ENCODE measurements around the gene STARD9. TPM values are rescaled to one million over a fixed set of nuclear protein-coding genes. Genes with fewer than 3 reads are reported as not detected.
"Not testable (repeated sequence)": the region's sequence is repeated elsewhere in the genome, so short reads cannot be mapped to it uniquely, and the experiment has no call there.

STARD9 gene
- total RNA-seq, 1 experiment from 2014 or later: 0.70 TPM

GRCh38 chr15:42590619-42591237 lies 15.3 kb downstream of the STARD9 start:
- no peak for DNase-seq (ENCODE audit: low spot score)

- peak; percentile 51 for DNase-seq (ENCODE audit: low spot score)
These were observed 16.0 kb downstream of the STARD9 start for GRCh38 chr15:42591238-42591934.

GRCh38 chr15:42592716-42593115 lies 17.3 kb downstream of the STARD9 start:
- DNase-seq (ENCODE audit: low spot score): no peak

- no peak for DNase-seq (ENCODE audit: low spot score)
These were observed 17.7 kb downstream of the STARD9 start for GRCh38 chr15:42593143-42593542.

- no peak for DNase-seq (ENCODE audit: low spot score)
These were observed 18.7 kb downstream of the STARD9 start for GRCh38 chr15:42594095-42594494.

GRCh38 chr15:42595626-42596240 lies 20.3 kb downstream of the STARD9 start:
- no peak for DNase-seq (ENCODE audit: low spot score)

- not testable (repeated sequence) for DNase-seq (ENCODE audit: low spot score)
These were observed 25.9 kb downstream of the STARD9 start for GRCh38 chr15:42601316-42601715.

- no peak for DNase-seq (ENCODE audit: low spot score)
These were observed 27.1 kb downstream of the STARD9 start for GRCh38 chr15:42602501-42602900.

- no peak for DNase-seq (ENCODE audit: low spot score)
These were observed 28.6 kb downstream of the STARD9 start for GRCh38 chr15:42603978-42604377.

- DNase-seq (ENCODE audit: low spot score): no peak
These were observed 29.7 kb downstream of the STARD9 start for GRCh38 chr15:42604894-42605744.

GRCh38 chr15:42605796-42606195 lies 30.4 kb downstream of the STARD9 start:
- DNase-seq (ENCODE audit: low spot score): no peak

GRCh38 chr15:42608110-42608531 lies 32.7 kb downstream of the STARD9 start:
- peak; percentile 84 for DNase-seq (ENCODE audit: low spot score)

GRCh38 chr15:42608752-42609488 lies 33.5 kb downstream of the STARD9 start:
- DNase-seq (ENCODE audit: low spot score): no peak

GRCh38 chr15:42611532-42611931 lies 36.1 kb downstream of the STARD9 start:
- DNase-seq (ENCODE audit: low spot score): no peak

- no peak for DNase-seq (ENCODE audit: low spot score)
These were observed 37.0 kb downstream of the STARD9 start for GRCh38 chr15:42612367-42612912.

- DNase-seq (ENCODE audit: low spot score): no peak
These were observed 40.7 kb downstream of the STARD9 start for GRCh38 chr15:42616107-42616506.

GRCh38 chr15:42619656-42620371 lies 44.4 kb downstream of the STARD9 start:
- no peak for DNase-seq (ENCODE audit: low spot score)

- DNase-seq (ENCODE audit: low spot score): no peak
These were observed 46.0 kb downstream of the STARD9 start for GRCh38 chr15:42621386-42621785.

GRCh38 chr15:42621996-42622925 lies 46.9 kb downstream of the STARD9 start:
- no peak for DNase-seq (ENCODE audit: low spot score)

All from H4 (cell line).